ENCODE data around the gene KCTD21.
A peak's percentile ranks its signal among the peaks of the same experiment; 100 is the strongest.
"Not testable (repeated sequence)": the region's sequence is repeated elsewhere in the genome, so short reads cannot be mapped to it uniquely, and the experiment has no call there.

The KCTD21 gene

GRCh38 chr11:78188286-78189173 is at the start of gene KCTD21, which contains the start of gene USP35:
Gene KCTD21 (minus strand): TSS chr11:78188626. CDS start chr11:78174554, 14,072 bp downstream.
Gene USP35 (plus strand): TSS chr11:78188919. CDS start chr11:78196246, 7,327 bp downstream.
- peak; percentile 98 for DNase-seq (ENCODE audit: low spot score)

DNA sequence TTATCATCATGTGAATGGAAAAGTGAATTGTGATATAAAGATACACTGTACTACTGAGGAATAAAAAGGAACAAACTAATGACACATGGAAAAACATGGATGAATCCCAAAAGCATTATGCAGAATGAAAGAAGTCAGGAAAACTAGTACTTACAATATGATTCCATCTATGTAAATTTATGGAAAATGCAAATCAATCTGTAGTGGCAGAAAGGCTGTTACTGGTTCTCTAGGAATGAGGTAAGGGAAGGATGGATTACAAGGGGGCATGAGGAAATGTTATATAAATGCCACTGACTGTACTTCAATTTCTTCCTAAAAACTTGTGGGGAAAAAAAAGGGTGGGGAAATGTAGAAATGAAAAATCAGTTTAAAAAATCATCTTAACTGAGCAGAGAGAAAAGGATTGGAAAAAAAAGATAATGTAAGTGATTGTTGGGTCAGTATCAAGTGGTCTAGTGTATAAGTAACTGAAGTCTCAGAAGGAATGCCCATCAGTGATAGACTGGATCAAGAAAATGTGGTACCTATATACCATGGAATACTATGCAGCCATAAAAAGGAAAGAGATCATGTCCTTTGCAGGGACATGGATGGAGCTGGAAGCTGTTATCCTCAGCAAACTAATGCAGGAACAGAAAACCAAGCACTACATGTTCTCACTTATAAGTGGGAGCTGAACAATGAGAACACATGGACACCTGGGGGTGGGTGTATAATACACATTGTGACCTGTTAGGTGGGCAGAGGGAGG is 49.0 kb upstream of the KCTD21 start:
- DNase-seq (ENCODE audit: low spot score), result no peak

DNA sequence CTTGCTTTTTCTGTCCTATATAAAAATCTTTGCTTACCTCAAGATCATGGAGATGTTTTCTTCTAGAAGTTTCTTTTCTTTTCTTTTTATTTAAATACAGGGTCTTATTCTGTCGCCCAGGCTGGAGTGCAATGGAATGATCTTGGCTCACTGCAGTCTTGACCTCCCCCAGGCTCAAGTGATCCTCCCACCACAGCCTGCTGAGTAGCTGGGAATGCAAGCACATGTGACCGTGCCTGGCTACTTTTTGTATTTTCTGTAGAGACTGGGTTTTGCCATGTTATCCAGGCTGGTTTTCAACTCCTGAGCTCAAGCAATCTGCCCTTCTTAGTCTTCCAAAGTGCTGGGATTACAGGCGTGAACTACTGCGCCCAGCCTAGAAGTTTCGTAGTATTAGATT is 45.6 kb upstream of the KCTD21 start:
- DNase-seq (ENCODE audit: low spot score), result no peak

DNA sequence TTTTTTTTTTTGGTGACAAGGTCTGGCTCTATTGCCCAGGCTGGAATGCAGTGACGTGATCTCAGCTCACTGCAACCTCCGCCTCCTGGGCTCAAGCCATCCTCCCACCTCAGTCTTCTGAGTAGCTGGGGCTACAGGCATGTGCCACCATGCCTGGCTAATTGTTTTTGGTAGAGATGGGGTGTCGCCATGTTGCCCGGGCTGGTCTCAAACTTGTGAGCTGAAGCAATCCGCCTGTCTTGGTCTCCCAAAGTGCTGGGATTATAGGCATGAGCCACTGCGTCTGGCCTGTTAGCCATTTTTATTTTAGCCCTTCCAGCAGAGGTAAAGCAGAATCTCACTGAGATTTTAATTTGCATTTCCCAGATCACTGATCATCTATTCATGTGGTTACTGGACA is 44.6 kb upstream of the KCTD21 start:
- not testable (repeated sequence) for DNase-seq (ENCODE audit: low spot score)

- no peak for DNase-seq (ENCODE audit: low spot score)
These were observed 43.6 kb upstream of the KCTD21 start for GRCh38 chr11:78231962-78232501.

- DNase-seq (ENCODE audit: low spot score), result no peak
These were observed 41.9 kb upstream of the KCTD21 start for GRCh38 chr11:78230161-78230877.

DNA sequence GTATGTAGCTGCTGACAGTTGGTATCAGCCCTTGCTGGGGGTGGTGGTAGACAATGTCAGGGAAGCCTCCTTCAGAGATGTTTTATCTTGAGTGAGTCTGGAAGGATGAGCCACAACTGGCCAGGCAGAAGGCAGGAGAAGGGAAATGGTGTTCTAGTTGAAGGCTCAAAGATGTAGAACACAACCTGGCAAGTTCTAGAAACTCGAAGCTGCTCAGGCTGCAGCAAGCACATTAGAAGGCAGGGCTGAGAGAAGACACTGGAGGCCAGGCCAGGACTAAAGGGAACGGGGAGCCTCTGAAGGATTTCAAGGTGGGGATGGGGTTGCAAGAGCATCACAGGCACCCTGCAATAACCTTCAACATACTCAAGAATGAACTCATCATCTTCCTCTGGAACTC is 40.7 kb upstream of the KCTD21 start:
- no peak for DNase-seq (ENCODE audit: low spot score)

- peak; percentile 66 for DNase-seq (ENCODE audit: low spot score)
These were observed 40.0 kb upstream of the KCTD21 start for GRCh38 chr11:78228467-78228866.

DNA sequence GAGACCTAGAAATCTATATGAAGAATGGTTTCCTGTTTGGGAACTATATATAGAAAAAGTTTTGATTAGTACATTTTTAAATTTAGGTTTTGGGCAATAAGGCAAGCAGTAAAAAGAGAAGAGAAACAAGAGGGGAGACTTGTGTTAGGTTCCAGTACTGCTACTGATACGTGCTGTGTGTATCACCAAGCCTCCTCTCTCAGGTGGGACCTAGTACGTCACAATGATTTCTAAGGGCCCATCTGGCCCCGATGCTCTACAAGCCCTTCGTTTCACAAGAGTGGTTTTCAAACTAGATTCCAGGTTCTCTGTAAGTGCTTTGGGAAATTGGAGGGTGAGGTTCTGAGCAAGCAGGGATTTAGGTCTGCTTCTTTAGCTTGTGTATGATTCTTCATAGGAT is 39.5 kb upstream of the KCTD21 start:
- no peak for DNase-seq (ENCODE audit: low spot score)

GRCh38 chr11:78226684-78227680 is 38.6 kb upstream of the KCTD21 start:
- no peak for DNase-seq (ENCODE audit: low spot score)

- no peak for DNase-seq (ENCODE audit: low spot score)
These were observed 36.5 kb upstream of the KCTD21 start for GRCh38 chr11:78224906-78225420.

DNA sequence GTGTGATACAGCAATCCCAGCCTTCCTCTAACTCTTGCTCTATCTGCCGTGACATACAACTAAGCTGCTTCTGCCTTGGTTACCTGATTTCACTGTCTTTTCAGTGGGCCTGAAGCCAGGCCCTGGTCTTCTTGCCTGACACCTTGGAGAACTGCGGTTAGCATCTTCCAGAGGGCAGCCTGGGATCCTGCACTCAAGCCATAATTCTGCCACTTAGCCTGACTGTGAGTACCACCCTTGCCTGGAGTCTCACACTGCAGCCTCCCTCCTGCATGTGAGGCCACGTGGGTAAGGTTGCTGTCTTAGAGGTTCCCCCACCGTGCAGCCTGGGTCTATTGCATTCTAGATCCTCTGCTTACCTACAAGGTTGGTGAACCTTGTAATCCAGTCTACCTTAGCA is 36.1 kb upstream of the KCTD21 start:
- no peak for DNase-seq (ENCODE audit: low spot score)

- no peak for DNase-seq (ENCODE audit: low spot score)
These were observed 35.0 kb upstream of the KCTD21 start for GRCh38 chr11:78223320-78223954.

- not testable (repeated sequence) for DNase-seq (ENCODE audit: low spot score)
These were observed 34.3 kb upstream of the KCTD21 start for GRCh38 chr11:78222726-78223125.

GRCh38 chr11:78221396-78222315 is 33.2 kb upstream of the KCTD21 start:
- DNase-seq (ENCODE audit: low spot score), result peak; percentile 10

GRCh38 chr11:78220218-78221157 is 32.1 kb upstream of the KCTD21 start:
- DNase-seq (ENCODE audit: low spot score), result peak; percentile 4

DNA sequence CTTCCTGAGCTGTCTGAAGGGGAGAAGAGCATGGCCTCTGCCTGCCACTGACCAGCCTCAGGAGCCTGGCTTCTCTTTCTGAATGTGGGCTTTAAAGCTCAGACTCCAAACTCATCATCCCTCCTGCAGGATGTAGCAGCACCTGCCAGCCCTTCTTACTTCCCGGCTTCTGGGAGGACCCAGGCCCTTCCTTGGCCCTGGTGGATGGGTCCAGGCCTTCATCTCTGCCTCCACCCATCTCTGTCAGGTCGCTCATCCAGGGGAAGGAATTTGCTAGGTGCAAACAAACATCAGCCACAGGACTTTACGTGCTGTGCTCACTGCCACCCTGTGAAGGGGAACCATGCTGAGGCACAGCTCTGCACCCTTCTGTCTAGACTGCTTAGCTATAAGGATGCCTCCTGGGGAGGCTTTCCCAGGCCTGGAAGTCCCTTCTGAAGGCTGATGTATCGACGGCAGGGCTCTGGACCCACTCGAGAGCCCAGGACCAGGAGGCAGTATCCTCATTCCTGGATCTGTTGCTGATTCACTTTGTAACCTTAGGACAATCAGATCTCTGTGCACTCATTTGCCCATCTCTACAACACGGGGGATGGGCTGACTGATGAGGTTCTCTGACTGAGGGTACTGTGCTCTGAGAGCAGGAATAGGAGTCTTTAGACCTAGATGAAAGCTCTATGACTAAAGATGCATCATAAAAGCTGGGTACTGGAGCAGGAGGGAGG is 31.2 kb upstream of the KCTD21 start:
- DNase-seq (ENCODE audit: low spot score), result peak; percentile 7

All from D341Med (cell line).